ENCODE measurements around the gene RAPGEF4.

RAPGEF4 gene

DNA sequence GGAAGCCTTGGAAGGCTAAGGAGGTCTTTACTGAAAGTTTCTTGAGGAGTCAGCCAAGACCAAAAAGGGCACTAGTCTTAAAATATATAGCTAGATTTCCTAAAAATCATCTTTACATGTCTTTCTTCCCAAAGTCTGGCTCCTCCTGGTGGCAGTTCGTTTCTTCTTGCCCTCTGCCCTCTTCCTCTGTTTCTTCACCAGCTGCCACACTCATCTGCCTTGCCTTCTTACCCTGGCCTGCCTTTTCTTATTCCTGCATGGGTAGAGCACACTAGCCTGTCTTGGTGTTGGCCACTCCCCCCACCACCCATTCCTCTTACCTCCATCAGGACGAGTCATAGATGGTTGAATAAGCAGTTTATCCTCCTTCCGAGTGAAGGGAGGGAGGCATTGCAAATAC is 129.8 kb downstream of the RAPGEF4 start:
- Histone ChIP-seq H3K36me3 (ENCODE audit: control insufficient read depth, insufficient read depth, low read length) (no peaks in the 10 kb centered on the region), H3K9me3 (ENCODE audit: control insufficient read depth, low read length) (no peaks in the 10 kb centered on the region), H3K4me1 (ENCODE audit: control insufficient read depth, insufficient read depth, low read length, poor library complexity, severe bottlenecking) (no peaks in the 10 kb centered on the region), H3K27me3 (replicated peaks; ENCODE audit: control insufficient read depth, insufficient read depth, low read length, poor library complexity, severe bottlenecking) (no peaks in the 10 kb centered on the region), H3K27ac (ENCODE audit: insufficient read depth, low read length, poor library complexity, severe bottlenecking) (no peak overlapping the region), H3K4me3 (ENCODE audit: insufficient read depth, low read depth, low read length, poor library complexity, severe bottlenecking) (no peak overlapping the region)
- no peak for DNase-seq

- DNase-seq: no peak
- Histone ChIP-seq H3K36me3 (ENCODE audit: control insufficient read depth, insufficient read depth, low read length) (no peaks in the 10 kb centered on the region), H3K27me3 (replicated peaks; ENCODE audit: control insufficient read depth, insufficient read depth, low read length, poor library complexity, severe bottlenecking) (no peaks in the 10 kb centered on the region), H3K4me3 (ENCODE audit: insufficient read depth, low read depth, low read length, poor library complexity, severe bottlenecking) (no peak overlapping the region), H3K27ac (ENCODE audit: insufficient read depth, low read length, poor library complexity, severe bottlenecking) (no peak overlapping the region), H3K9me3 (ENCODE audit: control insufficient read depth, low read length) (no peaks in the 10 kb centered on the region), H3K4me1 (ENCODE audit: control insufficient read depth, insufficient read depth, low read length, poor library complexity, severe bottlenecking) (no peaks in the 10 kb centered on the region)
These were observed 134.2 kb downstream of the RAPGEF4 start for GRCh38 chr2:172869861-172870260.

- Histone ChIP-seq H3K36me3 (ENCODE audit: control insufficient read depth, insufficient read depth, low read length) (no peaks in the 10 kb centered on the region), H3K27ac (ENCODE audit: insufficient read depth, low read length, poor library complexity, severe bottlenecking) (no peak overlapping the region), H3K27me3 (replicated peaks; ENCODE audit: control insufficient read depth, insufficient read depth, low read length, poor library complexity, severe bottlenecking) (no peaks in the 10 kb centered on the region), H3K4me3 (ENCODE audit: insufficient read depth, low read depth, low read length, poor library complexity, severe bottlenecking) (no peak overlapping the region), H3K9me3 (ENCODE audit: control insufficient read depth, low read length) (no peaks in the 10 kb centered on the region), H3K4me1 (ENCODE audit: control insufficient read depth, insufficient read depth, low read length, poor library complexity, severe bottlenecking) (no peaks in the 10 kb centered on the region)
- no peak for DNase-seq
These were observed 134.8 kb downstream of the RAPGEF4 start for GRCh38 chr2:172870396-172870795.

DNA sequence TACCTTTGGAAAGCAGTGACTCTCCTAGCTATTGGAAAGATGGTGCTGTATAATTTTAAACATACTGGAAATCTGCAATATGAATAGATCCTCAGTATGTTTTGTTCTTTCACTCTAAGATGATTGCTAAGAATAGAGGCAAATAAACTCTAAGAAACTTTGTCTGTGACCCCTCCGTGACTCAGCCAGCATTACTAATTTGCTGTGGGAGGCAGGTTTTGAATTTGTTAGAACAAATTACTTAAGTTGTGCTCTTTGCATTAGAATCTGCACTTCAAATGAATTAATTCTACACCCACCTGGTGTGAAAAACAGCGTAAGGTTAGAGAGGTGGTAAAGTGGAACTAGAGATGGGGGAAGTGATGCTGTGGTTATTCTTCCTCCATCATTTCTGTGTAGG is 142.2 kb downstream of the RAPGEF4 start:
- Histone ChIP-seq H3K27me3 (replicated peaks; ENCODE audit: control insufficient read depth, insufficient read depth, low read length, poor library complexity, severe bottlenecking) (no peaks in the 10 kb centered on the region), H3K4me3 (ENCODE audit: insufficient read depth, low read depth, low read length, poor library complexity, severe bottlenecking) (no peak overlapping the region), H3K36me3 (ENCODE audit: control insufficient read depth, insufficient read depth, low read length) (no peaks in the 10 kb centered on the region), H3K4me1 (ENCODE audit: control insufficient read depth, insufficient read depth, low read length, poor library complexity, severe bottlenecking) (no peaks in the 10 kb centered on the region), H3K27ac (ENCODE audit: insufficient read depth, low read length, poor library complexity, severe bottlenecking) (no peak overlapping the region), H3K9me3 (ENCODE audit: control insufficient read depth, low read length) (no peaks in the 10 kb centered on the region)
- no peak for DNase-seq

DNA sequence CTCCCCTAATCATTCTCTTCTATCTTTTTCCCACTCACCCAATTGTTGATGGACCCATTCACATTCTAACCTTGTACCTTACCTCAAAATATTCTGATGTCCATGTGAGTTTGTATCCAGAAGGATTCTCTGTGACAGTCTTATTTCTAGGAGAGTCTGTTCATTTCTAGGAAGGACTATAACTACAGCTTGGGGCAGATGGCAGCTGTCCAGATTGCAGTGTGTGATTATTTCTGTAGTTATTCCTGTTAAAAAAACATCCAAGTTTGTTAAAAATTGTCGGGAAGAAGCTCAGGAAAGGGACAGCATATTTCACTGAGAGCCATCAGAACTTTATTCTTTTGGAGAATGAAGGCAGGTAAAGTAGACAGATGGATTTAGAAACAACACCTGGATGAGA is 142.6 kb downstream of the RAPGEF4 start:
- Histone ChIP-seq H3K4me1 (ENCODE audit: control insufficient read depth, insufficient read depth, low read length, poor library complexity, severe bottlenecking) (no peaks in the 10 kb centered on the region), H3K36me3 (ENCODE audit: control insufficient read depth, insufficient read depth, low read length) (no peaks in the 10 kb centered on the region), H3K9me3 (ENCODE audit: control insufficient read depth, low read length) (no peaks in the 10 kb centered on the region), H3K27me3 (replicated peaks; ENCODE audit: control insufficient read depth, insufficient read depth, low read length, poor library complexity, severe bottlenecking) (no peaks in the 10 kb centered on the region), H3K27ac (ENCODE audit: insufficient read depth, low read length, poor library complexity, severe bottlenecking) (no peak overlapping the region), H3K4me3 (ENCODE audit: insufficient read depth, low read depth, low read length, poor library complexity, severe bottlenecking) (no peak overlapping the region)
- no peak for DNase-seq

DNA sequence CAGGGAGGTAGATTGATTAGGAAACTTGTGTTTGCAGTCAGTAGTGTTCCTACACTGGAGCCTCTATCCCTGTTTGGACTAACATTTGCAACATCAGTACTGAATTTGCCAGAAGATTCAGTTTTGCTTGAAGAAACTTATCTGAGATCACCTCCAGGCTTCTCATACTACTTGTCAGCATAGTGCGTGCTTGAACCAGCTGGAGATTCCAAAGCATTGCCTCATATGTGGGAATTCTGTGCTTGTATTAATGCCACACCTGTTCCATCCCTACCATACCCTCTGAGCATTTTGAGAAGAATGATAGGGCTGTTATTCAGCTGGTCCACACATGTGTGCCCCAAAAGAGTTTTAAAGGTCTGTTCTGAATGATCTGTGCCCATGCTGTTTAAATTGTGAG is 148.7 kb downstream of the RAPGEF4 start:
- H3K9me3 ChIP-seq (ENCODE audit: control insufficient read depth, low read length): no peaks in the 10 kb centered on the region
- H3K36me3 ChIP-seq (ENCODE audit: control insufficient read depth, insufficient read depth, low read length): no peaks in the 10 kb centered on the region
- no peaks in the 10 kb centered on the region for H3K27me3 ChIP-seq (replicated peaks; ENCODE audit: control insufficient read depth, insufficient read depth, low read length, poor library complexity, severe bottlenecking)
- no peak overlapping the region for H3K4me3 ChIP-seq (ENCODE audit: insufficient read depth, low read depth, low read length, poor library complexity, severe bottlenecking)
- no peak overlapping the region for H3K27ac ChIP-seq (ENCODE audit: insufficient read depth, low read length, poor library complexity, severe bottlenecking)
- DNase-seq: no peak
- no peaks in the 10 kb centered on the region for H3K4me1 ChIP-seq (ENCODE audit: control insufficient read depth, insufficient read depth, low read length, poor library complexity, severe bottlenecking)

GRCh38 chr2:172885996-172886395 is 150.4 kb downstream of the RAPGEF4 start:
- Histone ChIP-seq H3K36me3 (ENCODE audit: control insufficient read depth, insufficient read depth, low read length) (no peaks in the 10 kb centered on the region), H3K27me3 (replicated peaks; ENCODE audit: control insufficient read depth, insufficient read depth, low read length, poor library complexity, severe bottlenecking) (no peaks in the 10 kb centered on the region), H3K4me3 (ENCODE audit: insufficient read depth, low read depth, low read length, poor library complexity, severe bottlenecking) (no peak overlapping the region), H3K27ac (ENCODE audit: insufficient read depth, low read length, poor library complexity, severe bottlenecking) (no peak overlapping the region), H3K9me3 (ENCODE audit: control insufficient read depth, low read length) (no peaks in the 10 kb centered on the region), H3K4me1 (ENCODE audit: control insufficient read depth, insufficient read depth, low read length, poor library complexity, severe bottlenecking) (no peaks in the 10 kb centered on the region)
- no peak for DNase-seq

DNA sequence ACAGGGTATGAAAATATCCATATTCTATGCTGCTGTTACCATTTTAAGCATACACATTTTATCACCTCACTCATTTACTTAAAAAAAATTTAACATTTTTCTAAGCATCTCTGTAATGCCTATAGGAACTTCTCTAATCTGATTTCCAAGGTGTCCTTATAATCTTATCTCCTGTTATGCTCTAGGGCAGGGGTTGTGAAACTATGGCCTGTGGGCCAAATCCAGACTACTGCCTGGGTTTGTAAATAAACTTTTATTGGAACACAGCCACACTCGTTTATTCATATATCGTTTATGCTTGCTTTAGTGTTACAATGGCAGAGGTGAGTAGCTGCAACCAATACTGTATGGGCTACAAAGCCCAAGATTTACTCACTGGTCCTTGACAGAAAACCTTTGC is 151.6 kb downstream of the RAPGEF4 start:
- no peak for DNase-seq
- no peaks in the 10 kb centered on the region for H3K27me3 ChIP-seq (replicated peaks; ENCODE audit: control insufficient read depth, insufficient read depth, low read length, poor library complexity, severe bottlenecking)
- H3K9me3 ChIP-seq (ENCODE audit: control insufficient read depth, low read length): no peaks in the 10 kb centered on the region
- H3K27ac ChIP-seq (ENCODE audit: insufficient read depth, low read length, poor library complexity, severe bottlenecking): no peak overlapping the region
- no peaks in the 10 kb centered on the region for H3K4me1 ChIP-seq (ENCODE audit: control insufficient read depth, insufficient read depth, low read length, poor library complexity, severe bottlenecking)
- no peaks in the 10 kb centered on the region for H3K36me3 ChIP-seq (ENCODE audit: control insufficient read depth, insufficient read depth, low read length)
- H3K4me3 ChIP-seq (ENCODE audit: insufficient read depth, low read depth, low read length, poor library complexity, severe bottlenecking): no peak overlapping the region

DNA sequence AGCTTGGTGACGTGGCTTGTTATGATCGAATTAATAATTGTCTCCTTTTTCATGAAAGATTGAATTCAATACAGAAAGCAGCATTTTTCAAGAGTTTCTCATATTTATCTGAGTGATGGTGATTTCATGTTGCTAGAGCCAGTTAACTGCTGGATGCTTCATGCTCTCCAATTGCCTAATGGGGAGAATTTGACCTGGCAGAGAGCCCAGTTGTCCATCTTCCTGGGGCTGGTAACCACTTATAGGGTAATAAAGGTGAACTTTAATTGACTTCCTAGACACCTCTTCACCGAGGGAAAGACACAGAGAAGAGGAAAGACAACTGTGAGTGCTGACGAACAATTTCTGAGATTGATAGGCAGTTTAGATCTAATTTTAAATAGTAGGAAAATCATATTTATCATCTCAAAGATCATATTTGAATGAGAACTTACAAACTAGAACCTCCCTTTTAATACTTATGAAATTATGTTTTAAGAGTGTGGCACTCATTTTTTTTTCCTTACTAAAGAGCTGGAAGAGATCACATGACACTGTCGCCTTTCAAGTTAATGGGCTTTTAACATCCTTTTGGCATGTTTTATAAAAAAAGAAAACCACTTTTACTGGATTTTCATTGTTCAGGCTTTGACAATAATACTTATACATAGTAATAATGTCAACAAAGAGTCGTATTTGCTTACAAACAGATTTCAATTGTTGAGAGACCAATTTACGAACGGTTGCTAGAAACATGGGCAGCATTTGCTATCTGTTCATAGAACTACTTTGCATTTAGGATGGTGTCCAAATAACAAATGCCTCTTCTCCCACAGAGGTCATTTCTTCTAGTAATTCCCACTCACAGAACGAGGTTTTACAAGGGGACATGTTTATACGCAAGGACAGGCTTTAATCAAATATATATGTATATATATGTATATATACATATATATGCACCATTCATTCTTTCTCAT is 153.3 kb downstream of the RAPGEF4 start:
- Histone ChIP-seq H3K36me3 (ENCODE audit: control insufficient read depth, insufficient read depth, low read length) (no peaks in the 10 kb centered on the region), H3K27ac (ENCODE audit: insufficient read depth, low read length, poor library complexity, severe bottlenecking) (no peak overlapping the region), H3K9me3 (ENCODE audit: control insufficient read depth, low read length) (no peaks in the 10 kb centered on the region), H3K4me1 (ENCODE audit: control insufficient read depth, insufficient read depth, low read length, poor library complexity, severe bottlenecking) (no peaks in the 10 kb centered on the region), H3K4me3 (ENCODE audit: insufficient read depth, low read depth, low read length, poor library complexity, severe bottlenecking) (no peak overlapping the region), H3K27me3 (replicated peaks; ENCODE audit: control insufficient read depth, insufficient read depth, low read length, poor library complexity, severe bottlenecking) (no peaks in the 10 kb centered on the region)
- DNase-seq: no peak

DNA sequence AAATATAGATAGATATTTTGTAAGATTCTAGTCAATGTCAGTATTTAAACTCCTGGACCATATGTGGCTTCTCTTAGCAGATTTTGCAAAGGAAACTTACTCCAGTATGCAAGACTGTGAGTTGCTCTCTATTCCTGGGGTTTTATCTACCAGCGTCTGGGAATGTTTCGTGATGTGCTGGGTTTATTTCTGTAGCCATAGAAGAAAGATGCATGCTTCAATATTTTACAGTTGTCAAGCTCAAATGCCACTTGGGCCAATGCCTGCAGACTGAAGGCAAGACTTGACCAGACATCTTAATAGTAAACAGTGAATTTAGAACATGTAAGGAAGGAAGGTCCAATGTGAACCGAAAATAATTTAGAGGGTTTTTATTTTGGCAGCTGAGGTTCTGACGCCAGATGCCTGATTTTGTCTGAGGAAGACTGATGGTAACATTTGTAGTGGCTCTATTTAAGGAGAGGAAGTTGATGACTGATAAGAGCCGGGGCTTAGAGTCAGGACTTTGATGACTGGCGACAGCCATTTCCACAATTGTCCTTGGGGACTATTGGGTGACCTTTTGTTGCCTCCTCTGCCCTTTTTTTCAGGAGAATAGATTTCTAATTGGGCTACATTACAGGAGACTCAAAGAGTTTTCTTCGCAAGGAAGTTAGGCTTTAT is 154.3 kb downstream of the RAPGEF4 start:
- no peak for DNase-seq
- Histone ChIP-seq H3K27ac (ENCODE audit: insufficient read depth, low read length, poor library complexity, severe bottlenecking) (no peak overlapping the region), H3K27me3 (replicated peaks; ENCODE audit: control insufficient read depth, insufficient read depth, low read length, poor library complexity, severe bottlenecking) (no peaks in the 10 kb centered on the region), H3K9me3 (ENCODE audit: control insufficient read depth, low read length) (no peaks in the 10 kb centered on the region), H3K36me3 (ENCODE audit: control insufficient read depth, insufficient read depth, low read length) (no peaks in the 10 kb centered on the region), H3K4me1 (ENCODE audit: control insufficient read depth, insufficient read depth, low read length, poor library complexity, severe bottlenecking) (no peaks in the 10 kb centered on the region), H3K4me3 (ENCODE audit: insufficient read depth, low read depth, low read length, poor library complexity, severe bottlenecking) (no peak overlapping the region)

All from effector memory CD4-positive, alpha-beta T cell (primary cell).